HepG2 (cell line): ENCODE data around the gene F12. TPM values are rescaled to one million over a fixed set of nuclear protein-coding genes. Genes with fewer than 3 reads are reported as not detected.

Experiments
- ATF4 ChIP-seq, 2 experiments: fragments of 450-650 bp in 1 of 2; sonication (generic) in 1 of 2; formaldehyde crosslinking; IDR thresholded peaks; 2 replicates each; pipeline versions ENCODE4 v1.5.0 to v1.8.0; 2020 to 2022; ENCODE audit warnings: mild to moderate bottlenecking in 1 of 2, missing genetic modification reagents in 1 of 2
- DNMT3B ChIP-seq: conservative IDR thresholded peaks from 2 replicates; pipeline ENCODE4 v1.6.1; 2016; ENCODE audit warnings: missing biosample characterization, control low read depth
- HDAC6 ChIP-seq: fragments of 200-600 bp; sonication (generic); IDR thresholded peaks from 2 replicates; pipeline ENCODE4 v1.7.0; 2017; ENCODE audit warnings: mild to moderate bottlenecking, antibody characterized with exemption, low read length, low read depth
- HMGXB4 ChIP-seq, 2 experiments: sonication (generic) in 1 of 2; formaldehyde crosslinking in 1 of 2; IDR thresholded peaks; 2 replicates each; pipeline versions ENCODE4 v1.4.0 to v1.6.1; 2018 to 2020; ENCODE audit warnings: missing genetic modification reagents in 2 of 2, borderline replicate concordance in 1 of 2, low read depth in 1 of 2, mild to moderate bottlenecking in 1 of 2, missing biosample characterization in 1 of 2
- MTA1 ChIP-seq: sonication (generic); formaldehyde crosslinking; IDR thresholded peaks from 2 replicates; pipeline ENCODE4 v1.4.0; 2020; ENCODE audit warnings: missing genetic modification reagents, mild to moderate bottlenecking, borderline replicate concordance
- NR2F1 ChIP-seq, 2 experiments: fragments of 450-650 bp in 1 of 2; formaldehyde crosslinking in 1 of 2; IDR thresholded peaks; 2 replicates each; pipeline versions ENCODE4 v1.5.0 to v1.6.1; 2016 to 2020; ENCODE audit warnings: mild to moderate bottlenecking in 1 of 2, missing compliant biosample characterization in 1 of 2, missing genetic modification reagents in 1 of 2, moderate library complexity in 1 of 2
- PITX1 ChIP-seq: sonication (generic); formaldehyde crosslinking; IDR thresholded peaks from 2 replicates; pipeline ENCODE4 v1.5.1; 2020; ENCODE audit warnings: mild to moderate bottlenecking, missing genetic modification reagents
- ZNF331 ChIP-seq: sonication (generic); formaldehyde crosslinking; IDR thresholded peaks from 2 replicates; pipeline ENCODE4 v1.4.0; 2020; ENCODE audit warnings: missing genetic modification reagents
- ZNF44 ChIP-seq: sonication (generic); formaldehyde crosslinking; IDR thresholded peaks from 2 replicates; pipeline ENCODE4 v1.5.1; 2020; ENCODE audit warnings: mild to moderate bottlenecking, missing genetic modification reagents
- ZNF644 ChIP-seq: IDR thresholded peaks from 2 replicates; pipeline ENCODE4 v1.6.1; 2016; ENCODE audit warnings: low read depth
- ZNF672 ChIP-seq: sonication (generic); formaldehyde crosslinking; IDR thresholded peaks from 2 replicates; pipeline ENCODE4 v1.8.1; 2022; ENCODE audit warnings: missing genetic modification reagents
- ZSCAN30 ChIP-seq: sonication (generic); formaldehyde crosslinking; IDR thresholded peaks from 2 replicates; pipeline ENCODE4 v1.5.0; 2020; ENCODE audit warnings: mild to moderate bottlenecking, missing genetic modification reagents
- polyA plus RNA-seq, 8 experiments: library from polyadenylated mRNA; depleted of rRNA in 3 of 8; stranded (reverse) in 7 of 8; unstranded in 1 of 8; fragments of >200 nt; fragmentation: Illumina TruSeq in 4 of 8; extraction: Trizol in 4 of 8; gene quantifications; 2 replicates each; pipeline versions ENCODE4 v1.2.1 to v1.2.3, GENCODE V29; 2011 to 2016; ENCODE audit warnings: low read depth in 4 of 8, missing spikeins in 1 of 8, mixed read lengths in 1 of 8; ENCODE audit not compliant: insufficient read depth in 1 of 8
- total RNA-seq, 5 experiments: library from RNA; depleted of rRNA; stranded (reverse); fragments of >200 nt; fragmentation: Illumina TruSeq; extraction: Trizol; gene quantifications; 2 replicates each; pipeline ENCODE4 v1.2.3, GENCODE V29; 2016; ENCODE audit warnings: low read depth in 1 of 5
- TF ChIP-seq, protein P1 (sequence below): sonication (generic); formaldehyde crosslinking; IDR thresholded peaks from 2 replicates; pipeline ENCODE4 v1.9.0; 2022; ENCODE audit warnings: low read depth, missing genetic modification reagents
- TF ChIP-seq, protein P2 (sequence below): sonication (generic); formaldehyde crosslinking; conservative IDR thresholded peaks from 2 replicates; pipeline ENCODE4 v1.8.1; 2023; ENCODE audit warnings: missing genetic modification reagents
- TF ChIP-seq, protein P3 (sequence below): sonication (generic); formaldehyde crosslinking; IDR thresholded peaks from 2 replicates; pipeline ENCODE4 v1.4.0; 2020; ENCODE audit warnings: mild to moderate bottlenecking, missing genetic modification reagents

The F12 gene
- total and polyA plus RNA-seq, 2 of the 13 experiments (the other 11 are each of a cell fraction or from before 2014, with no cell fraction given) = 2.5 to 3.0 TPM

- TF ChIP-seq, protein P1, sequence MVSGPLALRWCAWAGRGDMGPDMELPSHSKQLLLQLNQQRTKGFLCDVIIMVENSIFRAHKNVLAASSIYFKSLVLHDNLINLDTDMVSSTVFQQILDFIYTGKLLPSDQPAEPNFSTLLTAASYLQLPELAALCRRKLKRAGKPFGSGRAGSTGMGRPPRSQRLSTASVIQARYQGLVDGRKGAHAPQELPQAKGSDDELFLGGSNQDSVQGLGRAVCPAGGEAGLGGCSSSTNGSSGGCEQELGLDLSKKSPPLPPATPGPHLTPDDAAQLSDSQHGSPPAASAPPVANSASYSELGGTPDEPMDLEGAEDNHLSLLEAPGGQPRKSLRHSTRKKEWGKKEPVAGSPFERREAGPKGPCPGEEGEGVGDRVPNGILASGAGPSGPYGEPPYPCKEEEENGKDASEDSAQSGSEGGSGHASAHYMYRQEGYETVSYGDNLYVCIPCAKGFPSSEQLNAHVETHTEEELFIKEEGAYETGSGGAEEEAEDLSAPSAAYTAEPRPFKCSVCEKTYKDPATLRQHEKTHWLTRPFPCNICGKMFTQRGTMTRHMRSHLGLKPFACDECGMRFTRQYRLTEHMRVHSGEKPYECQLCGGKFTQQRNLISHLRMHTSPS = 0 out of 2 replicates have a peak, but pooled peaks have one; percentile 42
- TF ChIP-seq, protein P2, sequence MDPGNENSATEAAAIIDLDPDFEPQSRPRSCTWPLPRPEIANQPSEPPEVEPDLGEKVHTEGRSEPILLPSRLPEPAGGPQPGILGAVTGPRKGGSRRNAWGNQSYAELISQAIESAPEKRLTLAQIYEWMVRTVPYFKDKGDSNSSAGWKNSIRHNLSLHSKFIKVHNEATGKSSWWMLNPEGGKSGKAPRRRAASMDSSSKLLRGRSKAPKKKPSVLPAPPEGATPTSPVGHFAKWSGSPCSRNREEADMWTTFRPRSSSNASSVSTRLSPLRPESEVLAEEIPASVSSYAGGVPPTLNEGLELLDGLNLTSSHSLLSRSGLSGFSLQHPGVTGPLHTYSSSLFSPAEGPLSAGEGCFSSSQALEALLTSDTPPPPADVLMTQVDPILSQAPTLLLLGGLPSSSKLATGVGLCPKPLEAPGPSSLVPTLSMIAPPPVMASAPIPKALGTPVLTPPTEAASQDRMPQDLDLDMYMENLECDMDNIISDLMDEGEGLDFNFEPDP = no peak
- TF ChIP-seq DNMT3B (CRISPR knock-in tag) (no peak), PITX1 (CRISPR knock-in tag) (peak; percentile 68), NR2F1 (CRISPR knock-in tag; IDR thresholded peaks at IDR 0.05) (peak in 1 of 2 experiments; percentile 60; a peak in 1 of 4 replicates), ZNF331 (no peak), HDAC6 (no peak), MTA1 (peak; percentile 93), ZNF44 (CRISPR knock-in tag) (0 out of 2 replicates have a peak, but pooled peaks have one; percentile 56), HMGXB4 (CRISPR knock-in tag; IDR thresholded peaks at IDR 0.05; ENCODE audit: borderline replicate concordance in 1 of 2, low read depth in 1 of 2) (no peak; a peak in 1 of 4 replicates), ATF4 (CRISPR knock-in tag; IDR thresholded peaks at IDR 0.05) (0 out of 4 replicates have a peak, but pooled peaks of 1 of the 2 experiments have one; percentile 15), ZSCAN30 (no peak), ZNF644 (CRISPR knock-in tag) (peak; percentile 72), ZNF672 (CRISPR knock-in tag) (no peak)
- TF ChIP-seq, protein P3, sequence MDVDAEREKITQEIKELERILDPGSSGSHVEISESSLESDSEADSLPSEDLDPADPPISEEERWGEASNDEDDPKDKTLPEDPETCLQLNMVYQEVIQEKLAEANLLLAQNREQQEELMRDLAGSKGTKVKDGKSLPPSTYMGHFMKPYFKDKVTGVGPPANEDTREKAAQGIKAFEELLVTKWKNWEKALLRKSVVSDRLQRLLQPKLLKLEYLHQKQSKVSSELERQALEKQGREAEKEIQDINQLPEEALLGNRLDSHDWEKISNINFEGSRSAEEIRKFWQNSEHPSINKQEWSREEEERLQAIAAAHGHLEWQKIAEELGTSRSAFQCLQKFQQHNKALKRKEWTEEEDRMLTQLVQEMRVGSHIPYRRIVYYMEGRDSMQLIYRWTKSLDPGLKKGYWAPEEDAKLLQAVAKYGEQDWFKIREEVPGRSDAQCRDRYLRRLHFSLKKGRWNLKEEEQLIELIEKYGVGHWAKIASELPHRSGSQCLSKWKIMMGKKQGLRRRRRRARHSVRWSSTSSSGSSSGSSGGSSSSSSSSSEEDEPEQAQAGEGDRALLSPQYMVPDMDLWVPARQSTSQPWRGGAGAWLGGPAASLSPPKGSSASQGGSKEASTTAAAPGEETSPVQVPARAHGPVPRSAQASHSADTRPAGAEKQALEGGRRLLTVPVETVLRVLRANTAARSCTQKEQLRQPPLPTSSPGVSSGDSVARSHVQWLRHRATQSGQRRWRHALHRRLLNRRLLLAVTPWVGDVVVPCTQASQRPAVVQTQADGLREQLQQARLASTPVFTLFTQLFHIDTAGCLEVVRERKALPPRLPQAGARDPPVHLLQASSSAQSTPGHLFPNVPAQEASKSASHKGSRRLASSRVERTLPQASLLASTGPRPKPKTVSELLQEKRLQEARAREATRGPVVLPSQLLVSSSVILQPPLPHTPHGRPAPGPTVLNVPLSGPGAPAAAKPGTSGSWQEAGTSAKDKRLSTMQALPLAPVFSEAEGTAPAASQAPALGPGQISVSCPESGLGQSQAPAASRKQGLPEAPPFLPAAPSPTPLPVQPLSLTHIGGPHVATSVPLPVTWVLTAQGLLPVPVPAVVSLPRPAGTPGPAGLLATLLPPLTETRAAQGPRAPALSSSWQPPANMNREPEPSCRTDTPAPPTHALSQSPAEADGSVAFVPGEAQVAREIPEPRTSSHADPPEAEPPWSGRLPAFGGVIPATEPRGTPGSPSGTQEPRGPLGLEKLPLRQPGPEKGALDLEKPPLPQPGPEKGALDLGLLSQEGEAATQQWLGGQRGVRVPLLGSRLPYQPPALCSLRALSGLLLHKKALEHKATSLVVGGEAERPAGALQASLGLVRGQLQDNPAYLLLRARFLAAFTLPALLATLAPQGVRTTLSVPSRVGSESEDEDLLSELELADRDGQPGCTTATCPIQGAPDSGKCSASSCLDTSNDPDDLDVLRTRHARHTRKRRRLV (CRISPR knock-in tag) = no peak
Observed at GRCh38 chr5:177409043-177409801, at the start of gene F12 (continued).
